ENCODE results near the gene ADRB2.

DNA sequence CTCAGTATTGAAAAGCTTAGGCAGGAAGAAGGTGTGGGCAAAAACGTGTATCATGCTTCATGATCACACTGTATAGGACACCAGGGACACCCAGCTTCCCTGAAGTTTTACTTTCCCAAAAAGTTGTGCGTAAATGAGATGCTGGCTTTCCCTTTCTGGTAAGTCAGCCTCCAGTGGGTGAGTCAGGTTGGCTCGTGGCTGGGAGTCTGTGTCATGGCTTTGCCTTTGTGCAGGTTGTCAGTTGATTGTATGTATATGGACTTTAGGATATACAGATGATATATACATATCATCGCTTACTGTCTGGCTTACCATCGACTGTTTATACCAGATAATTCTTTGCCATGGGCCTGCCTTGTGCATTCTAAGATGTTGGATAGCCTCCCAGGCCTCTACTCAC, 34.2 kb downstream of the ADRB2 start:
- TF ChIP-seq SP1 (IDR thresholded peaks at IDR 0.05) (no peak), ELF4 (IDR thresholded peaks at IDR 0.05) (no peak)
